K562 (cell line): Measurements from ENCODE around the gene PRM2. TPM values are rescaled to one million over a fixed set of nuclear protein-coding genes. Genes with fewer than 3 reads are reported as not detected.
A peak's percentile ranks its signal among the peaks of the same experiment; 100 is the strongest.

Source experiments
- ATAC-seq: fragments of 200-7000 bp; cut with Tn5 transposase; 3 replicates; pipeline ENCODE4 v1.9.1; 2020; ENCODE audit warnings: moderate library complexity
- BruUV-seq: library from RNA; stranded (reverse); fragments of 400-500 nt; replicated peaks from 2 replicates; lab custom pipeline; 2021; lab: Mats Ljungman, UMichigan
- CTCF ChIA-PET: fragments of 300-600 bp; formaldehyde crosslinking; extraction: SDS; loops from one replicate; lab custom pipeline; 2021; ENCODE audit warnings: low intra/inter-chr PET ratio; lab: Yijun Ruan, JAX
- POLR2A ChIA-PET: fragments of 300-600, 350-650 bp; sonication (Branson Sonifier 250); formaldehyde crosslinking; extraction: SDS; loops from one replicate; lab custom pipeline; 2021; ENCODE audit warnings: antibody characterized with exemption, inconsistent platforms; lab: Yijun Ruan, JAX
- DNase-seq, 4 experiments: peaks; one replicate each; pipeline versions ENCODE4 v3.0.0 to v3.0.0-alpha.2; 2011 to 2018; ENCODE audit warnings: low spot score in 3 of 4, mixed read lengths in 3 of 4; ENCODE audit errors: extremely low read depth in 1 of 4
- FAIRE-seq: peaks from 2 replicates; lab custom pipeline; 2011; peaks lifted over from hg19 to GRCh38; lab: Jason Lieb, UNC
- H2AFZ ChIP-seq: 2 replicates; pipeline ENCODE4 v1.6.0; 2011; ENCODE audit warnings: low read depth, low read length, control low read depth, inconsistent platforms
- H3K27ac ChIP-seq: fragments of 200-600 bp; 3 replicates; pipeline ENCODE4 v1.8.0; 2011; ENCODE audit warnings: low read depth, mild to moderate bottlenecking, control low read depth, inconsistent platforms, low read length, moderate library complexity, mixed read lengths; ENCODE audit errors: extremely low read depth
- H3K27me3 ChIP-seq, 2 experiments: fragments of 300-600 bp in 1 of 2; 2 replicates in 1 of 2; 3 replicates in 1 of 2; pipeline versions ENCODE4 v1.6.0 to v1.8.0; 2011; ENCODE audit warnings: inconsistent platforms in 2 of 2, low read length in 2 of 2, mild to moderate bottlenecking in 1 of 2, mixed read lengths in 1 of 2, moderate library complexity in 1 of 2; ENCODE audit not compliant: control insufficient read depth in 2 of 2, insufficient read depth in 2 of 2
- H3K36me3 ChIP-seq: fragments of 300-600 bp; 3 replicates; pipeline ENCODE4 v1.8.0; 2011; ENCODE audit warnings: mild to moderate bottlenecking, low read length, inconsistent platforms; ENCODE audit not compliant: control insufficient read depth, insufficient read depth
- H3K4me1 ChIP-seq, 2 experiments: fragments of 200-600 bp in 1 of 2; replicated peaks in 1 of 2; 2 replicates in 1 of 2; 3 replicates in 1 of 2; pipeline versions ENCODE4 v1.5.1 to v1.8.0; 2011; ENCODE audit warnings: inconsistent platforms in 2 of 2, low read length in 2 of 2, mild to moderate bottlenecking in 1 of 2, mixed read lengths in 1 of 2, moderate library complexity in 1 of 2; ENCODE audit not compliant: control insufficient read depth in 2 of 2, insufficient read depth in 2 of 2
- H3K4me2 ChIP-seq: 2 replicates; pipeline ENCODE4 v1.6.1; 2011; ENCODE audit warnings: low read length, control low read depth, inconsistent platforms, mixed read lengths; ENCODE audit not compliant: insufficient read depth
- H3K4me3 ChIP-seq: fragments of 200-600 bp; sonication (generic), shearing (Covaris generic); 2 replicates; pipeline ENCODE4 v1.5.1; 2016; ENCODE audit warnings: control low read depth, inconsistent platforms
- H3K79me2 ChIP-seq: fragments of 200-600 bp; 3 replicates; pipeline ENCODE4 v1.8.0; 2011; ENCODE audit warnings: low read length, inconsistent platforms; ENCODE audit not compliant: control insufficient read depth, insufficient read depth
- H3K9ac ChIP-seq, 2 experiments: 2 replicates each; pipeline versions ENCODE4 v1.6.0 to v1.6.1; 2011; ENCODE audit warnings: low read depth in 2 of 2, low read length in 2 of 2, control low read depth in 1 of 2, inconsistent platforms in 1 of 2, mild to moderate bottlenecking in 1 of 2, mixed read lengths in 1 of 2; ENCODE audit not compliant: insufficient read depth in 1 of 2
- H3K9me1 ChIP-seq: one replicate; pipeline ENCODE4 v1.6.0; 2011; ENCODE audit warnings: inconsistent platforms, mild to moderate bottlenecking, low read length, moderate library complexity; ENCODE audit not compliant: control insufficient read depth, insufficient read depth
- H3K9me3 ChIP-seq: replicated peaks from 2 replicates; pipeline ENCODE4 v1.5.1; 2011; ENCODE audit warnings: low read depth, low read length, inconsistent platforms; ENCODE audit not compliant: control insufficient read depth, insufficient read depth
- H4K20me1 ChIP-seq: replicated peaks from 2 replicates; pipeline ENCODE4 v1.6.1; 2011; ENCODE audit warnings: low read length, inconsistent platforms, mixed read lengths; ENCODE audit not compliant: control insufficient read depth, insufficient read depth
- KLF6 ChIP-seq: fragments of 250-450 bp; sonication (Bioruptor Pico); IDR thresholded peaks from 2 replicates; pipeline ENCODE4 v1.4.0; 2020; ENCODE audit warnings: mild to moderate bottlenecking, moderate library complexity, borderline replicate concordance
- RBM22 ChIP-seq: fragments of 200-400 bp; formaldehyde crosslinking; IDR thresholded peaks from 2 replicates; pipeline ENCODE4 v1.6.1; 2018; ENCODE audit warnings: low read length, low read depth; ENCODE audit not compliant: poor library complexity, severe bottlenecking
- SMC3 ChIP-seq: conservative IDR thresholded peaks from 2 replicates; pipeline ENCODE4 v1.6.1; 2011; ENCODE audit warnings: low read depth, low read length, improper control_type of control experiment; ENCODE audit not compliant: insufficient read depth
- THAP7 ChIP-seq: fragments of 250-450 bp; sonication (Bioruptor Pico); IDR thresholded peaks from 2 replicates; pipeline ENCODE4 v1.5.0; 2021
- ZFP1 ChIP-seq: fragments of 450-650 bp; formaldehyde crosslinking; IDR thresholded peaks from 2 replicates; pipeline ENCODE4 v1.4.0; 2020; ENCODE audit warnings: mild to moderate bottlenecking, mixed read lengths
- ZNF121 ChIP-seq: sonication (generic); formaldehyde crosslinking; conservative IDR thresholded peaks from 2 replicates; pipeline ENCODE4 v1.8.0; 2022; ENCODE audit warnings: missing genetic modification reagents
- ZNF408 ChIP-seq: fragments of 250-450 bp; sonication (Bioruptor Pico); IDR thresholded peaks from 2 replicates; pipeline ENCODE4 v1.4.0; 2020; ENCODE audit warnings: low read depth, mild to moderate bottlenecking, moderate library complexity
- WGBS: fragments of 100-300 bp; shearing (Covaris generic); methylation state at CpG from one replicate; pipeline ENCODE4 v1.1.6; 2016; ENCODE audit warnings: low coverage, mixed read lengths; ENCODE audit not compliant: insufficient coverage; ENCODE audit errors: missing lambda C conversion rate; 5-methylcytosine and 5-hydroxymethylcytosine counted together
- in situ Hi-C: fragments of 300-500 bp; cut with MboI; formaldehyde crosslinking; loops from 4 replicates; pipeline ENCODE4 v1.15.0; 2018; ENCODE audit warnings: inconsistent platforms, mixed read lengths
- intact Hi-C: fragments of 100-400 bp; cut with micrococcal nuclease; formaldehyde crosslinking; loops from 2 replicates; pipeline ENCODE4 v1.14.2; 2022
- polyA plus RNA-seq, 8 experiments: library from polyadenylated mRNA; depleted of rRNA in 4 of 8; stranded (reverse) in 5 of 8; unstranded in 3 of 8; fragments of >200 nt; fragmentation: Nextera tagmentation in 2 of 8; fragmentation: Illumina TruSeq in 1 of 8; extraction: Ambion mirVana in 2 of 8; extraction: Trizol in 1 of 8; gene quantifications; 2 replicates each; pipeline versions ENCODE4 v1.2.1 to v1.2.3, GENCODE V29; 2011 to 2014; ENCODE audit warnings: inconsistent platforms in 1 of 8, missing spikeins in 1 of 8
- total RNA-seq, 7 experiments: library from RNA; depleted of rRNA in 6 of 7; stranded (reverse); fragments of >200 nt in 6 of 7; fragmentation: Illumina TruSeq in 2 of 7; extraction: Trizol in 2 of 7; gene quantifications; 2 replicates each; pipeline versions ENCODE4 v1.2.1 to v1.2.3, GENCODE V29; 2011 to 2021; ENCODE audit warnings: low replicate concordance in 1 of 7
- TF ChIP-seq, protein P1 (sequence below), 3 experiments: fragments of 200-800 bp in 1 of 3; sonication (Bioruptor generic) in 1 of 3; sonication (generic) in 1 of 3; formaldehyde crosslinking in 1 of 3; IDR thresholded peaks; 2 replicates each; pipeline versions ENCODE4 v1.6.1 to v1.8.0; 2016 to 2022; ENCODE audit warnings: mild to moderate bottlenecking in 2 of 3, missing compliant biosample characterization in 2 of 3, missing genetic modification characterization in 2 of 3, missing genetic modification reagents in 1 of 3
- TF ChIP-seq, protein P2 (sequence below): IDR thresholded peaks from 2 replicates; pipeline ENCODE4 v1.6.1; 2012; ENCODE audit warnings: low read depth, low read length, improper control_type of control experiment, borderline replicate concordance

The PRM2 gene
- total and polyA plus RNA-seq, 9 of the 15 experiments (the other 6 are each of a cell fraction or from before 2014, with no cell fraction given): not detected

DNA sequence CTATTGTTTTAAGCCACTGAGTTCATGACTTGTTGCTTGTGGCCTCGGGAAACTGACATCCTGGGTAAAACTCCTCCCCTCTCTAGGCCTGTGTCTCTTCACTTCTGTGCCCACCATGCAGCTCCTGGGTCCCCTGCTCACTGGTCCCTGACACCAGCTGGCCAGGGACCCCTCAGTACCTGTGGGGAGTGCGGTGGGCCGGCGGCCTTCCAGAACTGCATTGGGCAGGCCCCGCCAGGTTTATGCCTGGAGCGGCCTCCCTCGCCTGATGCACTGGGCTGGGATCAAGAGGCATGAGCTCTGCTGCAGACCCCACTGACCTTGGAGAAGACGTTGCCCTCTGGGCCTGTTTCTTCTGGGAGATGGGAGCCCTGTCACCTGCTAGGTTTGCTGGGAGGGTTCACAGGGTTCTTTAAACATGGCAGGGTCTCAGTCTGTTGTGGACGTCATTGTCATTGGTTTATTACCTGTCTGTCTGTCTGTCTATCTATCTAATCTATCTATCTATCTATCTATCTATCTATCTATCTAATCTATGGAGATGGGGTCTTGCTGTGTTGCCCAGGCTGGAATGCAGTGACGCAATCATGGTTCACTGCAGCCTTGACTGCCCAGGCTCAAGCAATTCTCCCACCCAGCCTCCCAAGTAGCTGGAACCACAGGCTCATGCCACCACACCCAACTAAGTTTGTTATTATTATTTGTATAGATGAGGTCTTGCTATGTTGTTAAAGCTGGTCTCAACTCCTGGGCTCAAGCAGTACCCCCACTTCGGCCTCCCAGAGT is 47.5 kb upstream of the PRM2 start (continued):
- TF ChIP-seq ZNF121 (CRISPR knock-in tag) (peak; percentile 52; the same call in 1 of the 2 replicates), ZFP1 (no peak), KLF6 (CRISPR knock-in tag) (no peak)
- TF ChIP-seq, protein P1, sequence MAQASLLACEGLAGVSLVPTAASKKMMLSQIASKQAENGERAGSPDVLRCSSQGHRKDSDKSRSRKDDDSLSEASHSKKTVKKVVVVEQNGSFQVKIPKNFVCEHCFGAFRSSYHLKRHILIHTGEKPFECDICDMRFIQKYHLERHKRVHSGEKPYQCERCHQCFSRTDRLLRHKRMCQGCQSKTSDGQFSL (CRISPR knock-in tag; IDR thresholded peaks at IDR 0.05): no peak
- TF ChIP-seq, protein P1 (tag; IDR thresholded peaks at IDR 0.05): no peak

- 8% methylated on average over 3 of the region's 3 CpGs for WGBS
- no peak for TF ChIP-seq RBM22
- TF ChIP-seq, protein P2, sequence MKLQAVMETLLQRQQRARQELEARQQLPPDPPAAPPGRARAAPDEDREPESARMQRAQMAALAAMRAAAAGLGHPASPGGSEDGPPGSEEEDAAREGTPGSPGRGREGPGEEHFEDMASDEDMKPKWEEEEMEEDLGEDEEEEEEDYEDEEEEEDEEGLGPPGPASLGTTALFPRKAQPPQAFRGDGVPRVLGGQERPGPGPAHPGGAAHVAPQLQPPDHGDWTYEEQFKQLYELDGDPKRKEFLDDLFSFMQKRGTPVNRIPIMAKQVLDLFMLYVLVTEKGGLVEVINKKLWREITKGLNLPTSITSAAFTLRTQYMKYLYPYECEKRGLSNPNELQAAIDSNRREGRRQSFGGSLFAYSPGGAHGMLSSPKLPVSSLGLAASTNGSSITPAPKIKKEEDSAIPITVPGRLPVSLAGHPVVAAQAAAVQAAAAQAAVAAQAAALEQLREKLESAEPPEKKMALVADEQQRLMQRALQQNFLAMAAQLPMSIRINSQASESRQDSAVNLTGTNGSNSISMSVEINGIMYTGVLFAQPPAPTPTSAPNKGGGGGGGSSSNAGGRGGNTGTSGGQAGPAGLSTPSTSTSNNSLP: no peak
- no peak for TF ChIP-seq ZNF408 (CRISPR knock-in tag)
- no peak for TF ChIP-seq THAP7 (CRISPR knock-in tag)
- no peak for TF ChIP-seq SMC3
These were observed 46.5 kb upstream of the PRM2 start for GRCh38 chr16:11322823-11323222.

More at GRCh38 chr16:11322823-11323222, 46.5 kb upstream of the PRM2 start:
- H3K4me3 ChIP-seq: no peak overlapping the region
- H4K20me1 ChIP-seq: no peaks in the 10 kb centered on the region
- no peak overlapping the region for H3K9ac ChIP-seq
- no TSS peak for BruUV-seq
- ChIA-PET POLR2A (no interaction called here), CTCF (no interaction called here)
- no peak overlapping the region for H3K27ac ChIP-seq
- intact Hi-C loops (no loop called here), in situ Hi-C loops (no loop called here)
- peaks cover 2% of the 10 kb centered on the region; the same call in 1 of the 2 replicates for H3K9me3 ChIP-seq
- FAIRE-seq: no peak
- H3K27me3 ChIP-seq: peaks cover 7 to 18% of the 10 kb centered on the region in 2 experiments; a peak in 4 of 5 replicates
- DNase-seq: no peak
- H3K9me1 ChIP-seq: no peaks in the 10 kb centered on the region
- peaks cover 0 to 3% of the 10 kb centered on the region in 2 experiments; a peak in 2 of 5 replicates for H3K4me1 ChIP-seq
- H3K4me2 ChIP-seq: no peak overlapping the region
- no peak overlapping the region for H2AFZ ChIP-seq
- H3K79me2 ChIP-seq: no peaks in the 10 kb centered on the region
- no peak for ATAC-seq
- H3K36me3 ChIP-seq: no peaks in the 10 kb centered on the region
